ENCODE measurements around the gene HOXD11. TPM values are rescaled to one million over a fixed set of nuclear protein-coding genes. Genes with fewer than 3 reads are reported as not detected.

Gene HOXD11
- total and polyA plus RNA-seq, 2 of the 4 experiments (the other 2 are of a cell fraction): not detected

- dilution Hi-C loops (cut with HindIII; ENCODE audit: low sequenced_read_pairs, unreplicated experiment) (no loop called here), in situ Hi-C loops (cut with MboI; ENCODE audit: low sequenced_read_pairs) (no loop called here), intact Hi-C loops (cut with micrococcal nuclease) (no loop called here)
- Histone ChIP-seq H3K4me3 (ENCODE audit: insufficient read depth, low read depth, low read length) (no peak overlapping the region), H3K27me3 (ENCODE audit: control insufficient read depth, insufficient read depth, low read length) (peaks cover 91% of the 10 kb centered on the region), H3K79me1 (ENCODE audit: low read depth in 1 of 2, low read length in 2 of 2) (no peaks in the 10 kb centered on the region), H3K9me1 (ENCODE audit: insufficient read depth, low read length) (no peaks in the 10 kb centered on the region), H3K4ac (ENCODE audit: low read depth, low read length) (no peak overlapping the region), H4K5ac (ENCODE audit: low read depth, low read length) (no peak overlapping the region), H2AFZ (replicated peaks; ENCODE audit: low read length, poor library complexity) (peak overlapping the region; percentile 8), H2BK120ac (ENCODE audit: low read depth, low read length) (no peak overlapping the region), H3K18ac (ENCODE audit: low read depth, low read length) (no peak overlapping the region), H4K91ac (ENCODE audit: insufficient read depth, low read depth, low read length) (no peak overlapping the region), H3K23ac (ENCODE audit: low read depth, low read length) (no peak overlapping the region), H2BK15ac (ENCODE audit: low read depth, low read length) (no peak overlapping the region), H4K20me1 (ENCODE audit: insufficient read depth, low read length) (no peaks in the 10 kb centered on the region), H3K36me3 (ENCODE audit: control insufficient read depth, insufficient read depth, low read length) (no peaks in the 10 kb centered on the region), H3K4me2 (ENCODE audit: low read depth, low read length) (no peak overlapping the region), H4K8ac (ENCODE audit: low read depth in 2 of 2, low read length in 2 of 2) (no peak overlapping the region), H3K14ac (replicated peaks; ENCODE audit: low read depth, low read length) (no peak overlapping the region), H3K56ac (ENCODE audit: extremely low read depth, insufficient read depth, low read length) (no peak overlapping the region), H2BK5ac (ENCODE audit: low read depth, low read length, poor library complexity, severe bottlenecking) (no peak overlapping the region), H2AK5ac (ENCODE audit: low read depth, low read length) (no peak overlapping the region), H3K9ac (ENCODE audit: low read depth, low read length) (no peak overlapping the region), H2AK9ac (replicated peaks; ENCODE audit: low read depth, low read length, poor library complexity) (no peak overlapping the region), H3K27ac (ENCODE audit: insufficient read depth, low read length) (no peak overlapping the region), H3K9me3 (ENCODE audit: control insufficient read depth, insufficient read depth, low read length) (peaks cover 10% of the 10 kb centered on the region), H3K4me1 (ENCODE audit: control insufficient read depth, insufficient read depth, low read length) (no peaks in the 10 kb centered on the region), H2BK20ac (ENCODE audit: low read depth, low read length) (no peak overlapping the region)
- TF ChIP-seq RFX5 (IDR thresholded peaks at IDR 0.05; ENCODE audit: low read depth, low read length) (no peak), ELK1 (IDR thresholded peaks at IDR 0.05; ENCODE audit: borderline replicate concordance, low read depth, low read length) (no peak), CTCF (conservative IDR thresholded peaks at IDR 0.05; ENCODE audit: low read depth, low read length) (no peak), FOS (IDR thresholded peaks at IDR 0.05; ENCODE audit: low read depth, low read length) (no peak)
- ChIA-PET CTCF (no interaction called here), POLR2A (ENCODE audit: unreplicated experiment) (no interaction called here)
- ATAC-seq (ENCODE audit: low read depth) (no peak), DNase-seq (no peak)
- WGBS, 2 experiments (ENCODE audit: extremely low coverage in 2 of 2, insufficient read length in 1 of 2): 5% methylated on average over 11 of the region's 40 CpGs; no CpG with 5 or more reads in 1 of the 2 experiments
- BruUV-seq (replicated peaks): no TSS peak
Measured at GRCh38 chr2:176112375-176113302, 5.6 kb downstream of the HOXD11 start.
